Activated naive CD4-positive, alpha-beta T cell treated with anti-CD3 and anti-CD28 coated beads for 36 hours (primary cell): Measurements from ENCODE around the gene BAIAP2. TPM values are rescaled to one million over a fixed set of nuclear protein-coding genes. Genes with fewer than 3 reads are reported as not detected.

Experiments
- CTCF ChIA-PET: fragments of 350-600 bp; sonication (Branson Sonifier 250); formaldehyde crosslinking; loops from one replicate; lab custom pipeline; 2021; ENCODE audit warnings: antibody characterized with exemption; lab: Charles Lee
- DNase-seq: peaks from one replicate; pipeline ENCODE4 v3.0.0-alpha.2; 2020
- H3K27ac Mint-ChIP-seq: one replicate; pipeline ENCODE4 v1.8.0; 2021; ENCODE audit warnings: mild to moderate bottlenecking, mixed read lengths
- H3K27me3 Mint-ChIP-seq: one replicate; pipeline ENCODE4 v1.8.0; 2021; ENCODE audit warnings: low read depth, mixed read lengths
- H3K36me3 Mint-ChIP-seq: one replicate; pipeline ENCODE4 v1.8.0; 2021; ENCODE audit warnings: low read depth, mixed read lengths
- H3K4me1 Mint-ChIP-seq: one replicate; pipeline ENCODE4 v1.8.0; 2021; ENCODE audit warnings: low read depth, mixed read lengths
- H3K4me3 Mint-ChIP-seq: one replicate; pipeline ENCODE4 v1.8.0; 2021; ENCODE audit warnings: mild to moderate bottlenecking, moderate library complexity, mixed read lengths
- H3K9me3 Mint-ChIP-seq: one replicate; pipeline ENCODE4 v1.8.0; 2021; ENCODE audit warnings: mixed read lengths
- intact Hi-C: fragments of 100-400 bp; cut with micrococcal nuclease; formaldehyde crosslinking; loops from one replicate; pipeline ENCODE4 v1.15.1; 2023
- total RNA-seq, 2 experiments: library from RNA; stranded (reverse); gene quantifications; one replicate each; pipeline ENCODE4 v1.2.3, GENCODE V29; 2021

BAIAP2 gene
- total RNA-seq, 2 experiments from 2014 or later: 3.9 to 4.2 TPM

- Mint-ChIP-seq H3K9me3 (no peaks in the 10 kb centered on the region), H3K36me3 (no peaks in the 10 kb centered on the region), H3K4me3 (no peak overlapping the region), H3K27ac (no peak overlapping the region), H3K27me3 (no peaks in the 10 kb centered on the region), H3K4me1 (peaks cover 7% of the 10 kb centered on the region)
- intact Hi-C loops: no loop called here
- CTCF ChIA-PET: interaction anchor here (0.6 to 0.7 kb wide), 2 partner anchors 13 to 199 kb away, joined by 3 read pairs; no protein-coding TSS in a partner anchor
- DNase-seq: no peak
Observed at GRCh38 chr17:81054308-81054707, 19.4 kb downstream of the BAIAP2 start.

DNA sequence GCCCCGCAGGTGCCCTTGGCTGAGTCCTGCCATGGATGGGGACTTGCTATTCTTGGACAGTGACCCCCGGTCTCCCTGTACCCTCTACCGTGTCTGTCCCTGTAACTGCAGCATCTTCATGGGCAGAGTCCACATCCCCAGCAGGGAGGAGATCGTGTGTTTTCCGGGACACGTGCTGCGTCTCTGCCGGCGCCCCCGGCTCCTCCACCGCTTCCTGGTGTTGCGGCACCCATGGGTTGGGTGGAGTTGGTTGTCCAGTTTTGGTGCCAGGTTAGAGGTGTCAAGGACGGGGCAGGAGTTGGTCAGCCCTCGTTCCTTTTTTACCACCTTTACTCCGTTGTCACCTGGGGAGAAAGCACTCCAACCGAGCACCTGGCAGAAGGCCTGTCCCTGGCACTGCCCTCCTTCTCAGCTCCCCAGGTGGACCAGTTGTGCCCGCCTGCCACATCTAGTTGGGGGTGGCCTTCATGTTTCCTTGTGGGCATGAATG lies 20.0 kb downstream of the BAIAP2 start:
- CTCF ChIA-PET: no interaction called here
- H3K9me3 Mint-ChIP-seq: no peaks in the 10 kb centered on the region
- no peak overlapping the region for H3K27ac Mint-ChIP-seq
- intact Hi-C loops: no loop called here
- H3K4me1 Mint-ChIP-seq: peaks cover 2% of the 10 kb centered on the region
- no peaks in the 10 kb centered on the region for H3K36me3 Mint-ChIP-seq
- no peak overlapping the region for H3K4me3 Mint-ChIP-seq
- no peaks in the 10 kb centered on the region for H3K27me3 Mint-ChIP-seq
- DNase-seq: no peak

DNA sequence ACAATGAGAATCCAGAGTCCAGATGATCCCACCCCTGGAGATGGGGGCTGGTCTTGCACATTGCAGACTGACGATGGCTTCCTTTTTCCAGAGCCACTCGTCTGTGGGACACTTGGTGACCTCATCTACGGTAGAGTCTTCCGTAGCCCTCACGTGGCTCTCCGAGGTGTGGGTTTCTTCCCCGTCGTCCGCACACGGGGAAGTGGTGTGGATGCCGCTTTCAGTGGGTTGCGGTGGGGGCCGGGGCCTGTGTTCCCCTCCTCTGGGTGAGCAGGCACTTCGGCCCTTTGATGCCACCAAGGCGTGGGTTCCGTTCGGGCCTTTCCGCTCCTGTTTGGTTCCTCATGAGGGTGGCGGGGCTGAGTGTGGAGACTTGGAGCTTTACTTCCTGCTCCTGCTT lies 21.4 kb downstream of the BAIAP2 start:
- intact Hi-C loops: no loop called here
- no peak overlapping the region for H3K4me3 Mint-ChIP-seq
- no peaks in the 10 kb centered on the region for H3K9me3 Mint-ChIP-seq
- H3K27ac Mint-ChIP-seq: no peak overlapping the region
- H3K4me1 Mint-ChIP-seq: peaks cover 2% of the 10 kb centered on the region
- no peaks in the 10 kb centered on the region for H3K27me3 Mint-ChIP-seq
- CTCF ChIA-PET: no interaction called here
- DNase-seq: no peak
- no peaks in the 10 kb centered on the region for H3K36me3 Mint-ChIP-seq

- CTCF ChIA-PET: no interaction called here
- no peaks in the 10 kb centered on the region for H3K9me3 Mint-ChIP-seq
- H3K4me3 Mint-ChIP-seq: no peak overlapping the region
- DNase-seq: no peak
- H3K4me1 Mint-ChIP-seq: peaks cover 2% of the 10 kb centered on the region
- H3K36me3 Mint-ChIP-seq: no peaks in the 10 kb centered on the region
- H3K27ac Mint-ChIP-seq: no peak overlapping the region
- intact Hi-C loops: no loop called here
- no peaks in the 10 kb centered on the region for H3K27me3 Mint-ChIP-seq
Observed at GRCh38 chr17:81057079-81057730, 22.3 kb downstream of the BAIAP2 start.

DNA sequence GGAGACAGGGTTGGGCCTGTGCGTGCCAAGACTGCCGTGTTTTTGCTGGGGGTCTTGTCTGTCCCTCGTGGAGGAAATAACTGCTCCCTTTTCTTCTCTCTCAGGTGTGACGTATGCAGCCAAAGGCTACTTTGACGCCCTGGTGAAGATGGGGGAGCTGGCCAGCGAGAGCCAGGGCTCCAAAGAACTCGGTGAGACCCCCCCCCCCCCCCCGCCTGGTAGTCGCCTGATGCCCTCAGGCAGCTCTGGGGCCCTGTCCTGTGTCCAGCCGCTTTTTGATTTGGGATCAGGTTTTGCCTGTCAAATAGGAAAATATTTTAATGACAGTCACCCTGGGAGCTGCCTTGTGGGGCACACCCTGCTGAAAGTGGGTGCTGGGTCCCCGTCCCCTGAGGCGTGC lies 22.8 kb downstream of the BAIAP2 start:
- no peak overlapping the region for H3K27ac Mint-ChIP-seq
- no peaks in the 10 kb centered on the region for H3K36me3 Mint-ChIP-seq
- no peak overlapping the region for H3K4me3 Mint-ChIP-seq
- CTCF ChIA-PET: no interaction called here
- no peaks in the 10 kb centered on the region for H3K9me3 Mint-ChIP-seq
- DNase-seq: no peak
- intact Hi-C loops: no loop called here
- H3K4me1 Mint-ChIP-seq: peaks cover 2% of the 10 kb centered on the region
- no peaks in the 10 kb centered on the region for H3K27me3 Mint-ChIP-seq

GRCh38 chr17:81058263-81058871 lies 23.4 kb downstream of the BAIAP2 start:
- Mint-ChIP-seq H3K4me3 (no peak overlapping the region), H3K9me3 (no peaks in the 10 kb centered on the region), H3K36me3 (no peaks in the 10 kb centered on the region), H3K27me3 (no peaks in the 10 kb centered on the region), H3K27ac (no peak overlapping the region), H3K4me1 (peaks cover 2% of the 10 kb centered on the region)
- intact Hi-C loops: no loop called here
- DNase-seq: peak; percentile 41
- CTCF ChIA-PET: no interaction called here

GRCh38 chr17:81059026-81059425 lies 24.1 kb downstream of the BAIAP2 start:
- Mint-ChIP-seq H3K27me3 (no peaks in the 10 kb centered on the region), H3K36me3 (no peaks in the 10 kb centered on the region), H3K9me3 (no peaks in the 10 kb centered on the region), H3K4me3 (no peak overlapping the region), H3K4me1 (peaks cover 4% of the 10 kb centered on the region), H3K27ac (no peak overlapping the region)
- CTCF ChIA-PET: no interaction called here
- intact Hi-C loops: no loop called here
- no peak for DNase-seq

- intact Hi-C loops: no loop called here
- no peaks in the 10 kb centered on the region for H3K27me3 Mint-ChIP-seq
- H3K9me3 Mint-ChIP-seq: no peaks in the 10 kb centered on the region
- H3K27ac Mint-ChIP-seq: no peak overlapping the region
- CTCF ChIA-PET: no interaction called here
- H3K36me3 Mint-ChIP-seq: no peaks in the 10 kb centered on the region
- peaks cover 5% of the 10 kb centered on the region for H3K4me1 Mint-ChIP-seq
- no peak overlapping the region for H3K4me3 Mint-ChIP-seq
- no peak for DNase-seq
Observed at GRCh38 chr17:81060416-81060815, 25.5 kb downstream of the BAIAP2 start.

- no peaks in the 10 kb centered on the region for H3K27me3 Mint-ChIP-seq
- no peak overlapping the region for H3K4me3 Mint-ChIP-seq
- CTCF ChIA-PET: no interaction called here
- DNase-seq: no peak
- H3K27ac Mint-ChIP-seq: no peak overlapping the region
- no peaks in the 10 kb centered on the region for H3K9me3 Mint-ChIP-seq
- H3K4me1 Mint-ChIP-seq: peaks cover 5% of the 10 kb centered on the region
- intact Hi-C loops: no loop called here
- H3K36me3 Mint-ChIP-seq: no peaks in the 10 kb centered on the region
Observed at GRCh38 chr17:81061027-81061735, 26.2 kb downstream of the BAIAP2 start.

DNA sequence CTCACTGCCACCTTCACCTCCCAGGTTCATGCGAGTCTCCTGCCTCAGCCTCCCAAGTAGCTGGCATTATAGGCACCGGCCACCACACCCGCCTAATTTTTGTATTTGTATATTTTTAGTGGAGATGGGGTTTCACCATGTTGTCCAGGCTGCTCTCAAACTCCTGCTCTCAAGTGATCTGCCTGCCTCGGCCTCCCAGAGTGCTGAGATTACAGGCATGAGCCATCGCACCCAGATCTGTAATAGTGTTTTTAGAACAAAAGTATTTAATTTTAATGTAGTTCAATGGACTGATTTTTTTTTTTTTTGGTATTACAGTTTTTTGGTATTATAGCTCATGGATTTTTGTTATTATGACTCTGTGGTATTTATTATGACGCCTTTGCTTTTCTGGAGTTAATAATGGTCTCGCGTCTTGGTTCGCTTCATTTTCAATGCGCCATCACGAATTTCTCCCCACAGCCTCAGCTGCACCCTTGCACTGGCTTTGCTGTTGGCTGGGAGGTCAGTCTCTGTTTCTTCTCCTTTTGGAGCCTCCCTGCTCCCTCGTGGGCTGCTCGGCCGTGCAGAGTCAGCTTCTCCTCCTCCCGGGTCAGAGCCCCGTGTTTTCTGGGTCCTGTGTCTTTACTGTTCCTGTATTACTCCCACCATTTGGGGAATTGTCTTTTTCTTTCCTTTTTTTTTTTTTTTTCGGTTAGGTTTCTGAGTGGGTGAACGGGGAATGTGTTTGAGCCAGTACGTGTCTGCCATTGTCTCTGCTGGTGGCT lies 27.2 kb downstream of the BAIAP2 start:
- no peak overlapping the region for H3K27ac Mint-ChIP-seq
- DNase-seq: no peak
- peaks cover 5% of the 10 kb centered on the region for H3K4me1 Mint-ChIP-seq
- H3K4me3 Mint-ChIP-seq: no peak overlapping the region
- intact Hi-C loops: no loop called here
- no peaks in the 10 kb centered on the region for H3K9me3 Mint-ChIP-seq
- no peaks in the 10 kb centered on the region for H3K36me3 Mint-ChIP-seq
- no peaks in the 10 kb centered on the region for H3K27me3 Mint-ChIP-seq
- CTCF ChIA-PET: interaction anchor here (0.6 kb wide), 1 partner anchor 92 kb away, joined by 4 read pairs; no protein-coding TSS in a partner anchor

DNA sequence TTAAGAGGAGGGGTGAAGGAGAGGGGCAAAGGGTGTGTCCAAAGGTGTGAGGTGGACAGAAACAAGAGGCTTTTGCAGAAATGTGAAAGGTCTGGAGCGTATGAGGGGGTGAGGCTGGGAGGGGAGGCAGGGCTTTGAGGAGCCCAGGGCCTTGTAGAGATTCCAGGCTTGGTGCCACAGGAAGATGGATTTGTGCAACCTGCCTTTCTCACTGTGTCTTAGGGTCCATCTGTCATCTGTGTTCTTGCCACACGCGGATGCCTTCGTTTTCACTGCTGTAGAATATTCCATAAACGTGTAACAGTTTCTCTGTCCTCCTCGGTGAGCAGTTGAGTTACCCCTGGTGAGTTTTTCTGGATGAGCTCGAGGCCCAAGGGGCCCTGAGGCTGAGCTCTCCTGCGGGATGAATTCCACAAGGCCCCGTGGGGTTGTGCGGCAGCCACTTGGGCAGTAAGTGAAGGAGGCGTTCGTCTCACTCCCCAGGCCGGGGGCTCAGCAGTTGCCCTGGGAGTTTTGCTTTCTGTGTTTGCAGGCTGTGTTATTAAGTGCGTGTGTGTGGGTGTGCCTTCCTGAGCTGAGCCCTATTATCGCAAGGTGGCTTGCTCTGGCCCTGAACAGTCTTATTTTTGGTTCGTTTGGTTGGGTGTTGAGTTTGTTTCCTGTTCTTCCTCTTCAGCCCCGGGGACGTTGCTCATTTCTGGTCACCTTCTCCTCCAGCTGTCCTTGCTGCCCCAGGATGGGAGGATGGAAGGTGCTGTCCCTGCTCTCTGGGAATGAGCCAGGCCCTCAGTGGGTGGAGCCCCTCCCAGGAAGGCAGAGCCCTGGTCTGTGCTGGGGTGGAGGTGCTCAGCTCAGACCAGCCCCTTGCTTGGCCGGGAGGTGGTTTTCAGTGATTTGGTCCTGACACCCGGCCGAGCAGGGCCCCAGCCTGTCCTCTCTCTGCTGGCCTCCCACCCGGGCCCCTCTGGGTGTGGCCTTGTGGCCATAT lies 28.4 kb downstream of the BAIAP2 start:
- H3K4me1 Mint-ChIP-seq: peaks cover 2% of the 10 kb centered on the region
- no peaks in the 10 kb centered on the region for H3K27me3 Mint-ChIP-seq
- no peak overlapping the region for H3K4me3 Mint-ChIP-seq
- no peak for DNase-seq
- intact Hi-C loops: no loop called here
- no peak overlapping the region for H3K27ac Mint-ChIP-seq
- no peaks in the 10 kb centered on the region for H3K36me3 Mint-ChIP-seq
- CTCF ChIA-PET: no interaction called here
- no peaks in the 10 kb centered on the region for H3K9me3 Mint-ChIP-seq
